Stomach (tissue), 9 donors: Measurements from ENCODE around the gene FRZB. TPM values are rescaled to one million over a fixed set of nuclear protein-coding genes. Genes with fewer than 3 reads are reported as not detected.

ENCODE experiments used
- DNase-seq, 2 donors: peaks; one replicate each; pipeline versions ENCODE4 v3.0.0 to v3.0.0-alpha.2; 2013 to 2019
- H3K27ac ChIP-seq, 5 donors: fragments of 200-600 bp in 4 of 5; sonication (generic) in 4 of 5; one replicate each; pipeline ENCODE4 v1.5.1; 2013 to 2019; ENCODE audit warnings: mild to moderate bottlenecking in 1 of 5, moderate library complexity in 1 of 5
- H3K27me3 ChIP-seq, 3 donors: fragments of 200-600 bp; sonication (generic); one replicate each; pipeline ENCODE4 v1.5.1; 2017 to 2019; ENCODE audit warnings: mixed run types in 1 of 3
- H3K36me3 ChIP-seq, 4 donors: fragments of 200-600 bp; sonication (generic); 1 replicate in 3 of 4; 2 replicates in 1 of 4; pipeline ENCODE4 v1.5.1; 2016 to 2019
- H3K4me1 ChIP-seq, 4 donors: fragments of 200-600 bp; sonication (generic); one replicate each; pipeline ENCODE4 v1.5.1; 2016 to 2019
- H3K4me3 ChIP-seq, 4 donors: fragments of 200-600 bp; sonication (generic) in 3 of 4; one replicate each; pipeline ENCODE4 v1.5.1; 2016 to 2019; ENCODE audit warnings: mild to moderate bottlenecking in 1 of 4
- H3K9me3 ChIP-seq, 4 donors: fragments of 200-600 bp; sonication (generic); one replicate each; pipeline ENCODE4 v1.5.1; 2016 to 2019
- CTCF ChIP-seq, 7 experiments: fragments of 450-650 bp in 4 of 7; fragments of 200-600 bp in 3 of 7; sonication (generic) in 3 of 7; IDR thresholded peaks; one replicate each; pipeline ENCODE4 v1.5.1; 2016 to 2019; ENCODE audit warnings: antibody characterized with exemption in 7 of 7, control low read depth in 2 of 7, mild to moderate bottlenecking in 1 of 7
- EP300 ChIP-seq: sonication (generic); formaldehyde crosslinking; IDR thresholded peaks from one replicate; pipeline ENCODE4 v1.6.1; 2017; ENCODE audit warnings: antibody characterized with exemption
- POLR2A ChIP-seq, 4 donors: fragments of 450-650 bp; IDR thresholded peaks; one replicate each; pipeline ENCODE4 v1.6.1; 2016; ENCODE audit warnings: antibody characterized with exemption in 4 of 4, control low read depth in 2 of 4, mild to moderate bottlenecking in 1 of 4, moderate library complexity in 1 of 4
- POLR2AphosphoS5 ChIP-seq, 3 donors: sonication (generic); formaldehyde crosslinking; IDR thresholded peaks; one replicate each; pipeline ENCODE4 v1.6.1; 2016; ENCODE audit warnings: antibody characterized with exemption in 3 of 3
- WGBS, 5 donors: extraction: QIAGEN DNeasy Blood & Tissue Kit in 3 of 5; methylation state at CpG; one replicate each; pipeline versions ENCODE4 v1.1.5 to v1.1.7; 2013 to 2018; 5-methylcytosine and 5-hydroxymethylcytosine counted together
- intact Hi-C: fragments of 100-400 bp; cut with DNase I; formaldehyde crosslinking; loops from one replicate; pipeline ENCODE4 v1.15.1; 2023; ENCODE audit warnings: low total_unique reads
- polyA plus RNA-seq, 3 donors: library from polyadenylated mRNA; stranded (reverse); fragments of 200-250 nt; gene quantifications; one replicate each; pipeline ENCODE4 v1.2.3, GENCODE V29; 2013
- total RNA-seq, 5 donors: library from RNA; depleted of rRNA; stranded (reverse); fragments of >200 nt; gene quantifications; one replicate each; pipeline versions ENCODE4 v1.1.0 to v1.2.3, GENCODE V29; 2014 to 2016
- donor health status: healthy with polysubstance abuse.
- donor health status: Bipolar disorder and iron deficiency.
- donor health status: healthy.

FRZB gene
- total and polyA plus RNA-seq, 8 donors = 0.76 to 85.3 (median 6.2) TPM

- H3K4me3 ChIP-seq = peak overlapping the region in 2 of 4 donors; percentile 9 to 48
- intact Hi-C loops = no loop called here
- DNase-seq = no peak
- WGBS, 5 donors = 83 to 93% (median 87%) methylated on average over 4 of the region's 4 CpGs
- no peak overlapping the region for H3K27ac ChIP-seq
- TF ChIP-seq POLR2A (IDR thresholded peaks at IDR 0.05) (no peak), POLR2AphosphoS5 (IDR thresholded peaks at IDR 0.05) (no peak), CTCF (IDR thresholded peaks at IDR 0.05) (no peak), EP300 (no peak)
- no peaks in the 10 kb centered on the region for H3K36me3 ChIP-seq
- no peaks in the 10 kb centered on the region for H3K9me3 ChIP-seq
- H3K27me3 ChIP-seq = peaks cover 0 to 16% (median 12%) of the 10 kb centered on the region in 3 donors
- peaks cover 4 to 57% (median 27%) of the 10 kb centered on the region in 4 donors for H3K4me1 ChIP-seq
Measured at GRCh38 chr2:182864949-182865570, 1.4 kb downstream of the FRZB start.

- TF ChIP-seq EP300 (no peak), POLR2AphosphoS5 (IDR thresholded peaks at IDR 0.05) (no peak), POLR2A (IDR thresholded peaks at IDR 0.05) (no peak), CTCF (IDR thresholded peaks at IDR 0.05) (no peak)
- intact Hi-C loops = no loop called here
- H3K27me3 ChIP-seq = peaks cover 0 to 16% (median 12%) of the 10 kb centered on the region in 3 donors
- H3K4me1 ChIP-seq = peaks cover 4 to 57% (median 27%) of the 10 kb centered on the region in 4 donors
- no peak overlapping the region for H3K4me3 ChIP-seq
- no peaks in the 10 kb centered on the region for H3K36me3 ChIP-seq
- DNase-seq = no peak
- no peaks in the 10 kb centered on the region for H3K9me3 ChIP-seq
- no peak overlapping the region for H3K27ac ChIP-seq
Measured at GRCh38 chr2:182863642-182864041, 2.8 kb downstream of the FRZB start.

GRCh38 chr2:182862091-182862490 is 4.3 kb downstream of the FRZB start:
- Histone ChIP-seq H3K4me3 (no peak overlapping the region), H3K36me3 (no peaks in the 10 kb centered on the region), H3K27ac (peak overlapping the region in 4 of 5 donors; percentile 8 to 39 (median 22)), H3K27me3 (peaks cover 0 to 13% (median 10%) of the 10 kb centered on the region in 3 donors), H3K9me3 (no peaks in the 10 kb centered on the region), H3K4me1 (peaks cover 0 to 46% (median 19%) of the 10 kb centered on the region in 4 donors)
- intact Hi-C loops = no loop called here
- TF ChIP-seq POLR2A (IDR thresholded peaks at IDR 0.05) = no peak
- no peak for TF ChIP-seq CTCF (IDR thresholded peaks at IDR 0.05)
- no peak for TF ChIP-seq POLR2AphosphoS5 (IDR thresholded peaks at IDR 0.05)
- TF ChIP-seq EP300 = no peak
- DNase-seq = peak; percentile 58
- 24 to 42% (median 34%) methylated on average over 5 of the region's 5 CpGs for WGBS, 5 donors

GRCh38 chr2:182860858-182861257 is 5.6 kb downstream of the FRZB start:
- no peak overlapping the region for H3K4me3 ChIP-seq
- TF ChIP-seq CTCF (IDR thresholded peaks at IDR 0.05) = no peak
- no peak for TF ChIP-seq POLR2A (IDR thresholded peaks at IDR 0.05)
- TF ChIP-seq POLR2AphosphoS5 (IDR thresholded peaks at IDR 0.05) = no peak
- TF ChIP-seq EP300 = no peak
- intact Hi-C loops = no loop called here
- peaks cover 0 to 34% (median 7%) of the 10 kb centered on the region in 4 donors for H3K4me1 ChIP-seq
- no peak for DNase-seq
- no peak overlapping the region for H3K27ac ChIP-seq
- no peaks in the 10 kb centered on the region for H3K9me3 ChIP-seq
- peaks cover 0 to under 1% (median 0%) of the 10 kb centered on the region in 3 donors for H3K27me3 ChIP-seq
- WGBS, 5 donors = 85 to 95% (median 93%) methylated on average over 2 of the region's 2 CpGs
- no peaks in the 10 kb centered on the region for H3K36me3 ChIP-seq
